Measurements from ENCODE around the gene SARS1. TPM values are rescaled to one million over a fixed set of nuclear protein-coding genes. Genes with fewer than 3 reads are reported as not detected.

Gene SARS1
- total and polyA plus RNA-seq, 2 experiments from 2014 or later = 158 to 180 TPM

DNA sequence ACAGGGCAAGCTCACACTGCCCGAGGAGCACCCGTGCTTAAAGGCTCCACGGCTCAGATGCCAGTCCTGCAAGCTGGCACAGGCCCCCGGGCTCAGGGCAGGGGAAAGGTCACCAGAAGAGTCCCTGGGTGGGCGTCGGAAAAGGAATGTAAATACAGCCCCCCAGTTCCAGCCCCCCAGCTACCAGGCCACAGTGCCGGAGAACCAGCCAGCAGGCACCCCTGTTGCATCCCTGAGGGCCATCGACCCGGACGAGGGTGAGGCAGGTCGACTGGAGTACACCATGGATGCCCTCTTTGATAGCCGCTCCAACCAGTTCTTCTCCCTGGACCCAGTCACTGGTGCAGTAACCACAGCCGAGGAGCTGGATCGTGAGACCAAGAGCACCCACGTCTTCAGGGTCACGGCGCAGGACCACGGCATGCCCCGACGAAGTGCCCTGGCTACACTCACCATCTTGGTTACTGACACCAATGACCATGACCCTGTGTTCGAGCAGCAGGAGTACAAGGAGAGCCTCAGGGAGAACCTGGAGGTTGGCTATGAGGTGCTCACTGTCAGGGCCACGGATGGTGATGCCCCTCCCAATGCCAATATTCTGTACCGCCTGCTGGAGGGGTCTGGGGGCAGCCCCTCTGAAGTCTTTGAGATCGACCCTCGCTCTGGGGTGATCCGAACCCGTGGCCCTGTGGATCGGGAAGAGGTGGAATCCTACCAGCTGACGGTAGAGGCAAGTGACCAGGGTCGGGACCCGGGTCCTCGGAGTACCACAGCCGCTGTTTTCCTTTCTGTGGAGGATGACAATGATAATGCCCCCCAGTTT is 36.9 kb downstream of the SARS1 start:
- H4K20me1 ChIP-seq (ENCODE audit: insufficient read depth, poor library complexity, severe bottlenecking) = no peaks in the 10 kb centered on the region
- WGBS (ENCODE audit: low lambda C conversion rate, missing lambda C conversion rate) = 95% methylated on average over 30 of the region's 33 CpGs
- H3K4me2 ChIP-seq = peak overlapping the region; percentile 92
- TF ChIP-seq EZH2phosphoT487 (IDR thresholded peaks at IDR 0.05; ENCODE audit: low read depth, severe bottlenecking, unreplicated experiment) = no peak
- TF ChIP-seq EZH2 (IDR thresholded peaks at IDR 0.05; ENCODE audit: borderline replicate concordance) = no peak
- TF ChIP-seq, protein P1, sequence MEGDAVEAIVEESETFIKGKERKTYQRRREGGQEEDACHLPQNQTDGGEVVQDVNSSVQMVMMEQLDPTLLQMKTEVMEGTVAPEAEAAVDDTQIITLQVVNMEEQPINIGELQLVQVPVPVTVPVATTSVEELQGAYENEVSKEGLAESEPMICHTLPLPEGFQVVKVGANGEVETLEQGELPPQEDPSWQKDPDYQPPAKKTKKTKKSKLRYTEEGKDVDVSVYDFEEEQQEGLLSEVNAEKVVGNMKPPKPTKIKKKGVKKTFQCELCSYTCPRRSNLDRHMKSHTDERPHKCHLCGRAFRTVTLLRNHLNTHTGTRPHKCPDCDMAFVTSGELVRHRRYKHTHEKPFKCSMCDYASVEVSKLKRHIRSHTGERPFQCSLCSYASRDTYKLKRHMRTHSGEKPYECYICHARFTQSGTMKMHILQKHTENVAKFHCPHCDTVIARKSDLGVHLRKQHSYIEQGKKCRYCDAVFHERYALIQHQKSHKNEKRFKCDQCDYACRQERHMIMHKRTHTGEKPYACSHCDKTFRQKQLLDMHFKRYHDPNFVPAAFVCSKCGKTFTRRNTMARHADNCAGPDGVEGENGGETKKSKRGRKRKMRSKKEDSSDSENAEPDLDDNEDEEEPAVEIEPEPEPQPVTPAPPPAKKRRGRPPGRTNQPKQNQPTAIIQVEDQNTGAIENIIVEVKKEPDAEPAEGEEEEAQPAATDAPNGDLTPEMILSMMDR (IDR thresholded peaks at IDR 0.05; ENCODE audit: poor library complexity) = no peak
- no peaks in the 10 kb centered on the region for H3K27me3 ChIP-seq
- no peaks in the 10 kb centered on the region for H3K9me3 ChIP-seq (ENCODE audit: low read depth)
- no peaks in the 10 kb centered on the region for H3K79me2 ChIP-seq
- H3K36me3 ChIP-seq (replicated peaks; ENCODE audit: insufficient read depth, low read depth) = no peaks in the 10 kb centered on the region
- H3K4me3 ChIP-seq = no peak overlapping the region
- no peak overlapping the region for H3K27ac ChIP-seq
- H3K4me1 ChIP-seq (ENCODE audit: insufficient read depth) = peaks cover 21% of the 10 kb centered on the region
- no peak for DNase-seq (ENCODE audit: low spot score)
- no peaks in the 10 kb centered on the region for H3K9me2 ChIP-seq (replicated peaks; ENCODE audit: insufficient read depth)
- no peak overlapping the region for H2AFZ ChIP-seq

DNA sequence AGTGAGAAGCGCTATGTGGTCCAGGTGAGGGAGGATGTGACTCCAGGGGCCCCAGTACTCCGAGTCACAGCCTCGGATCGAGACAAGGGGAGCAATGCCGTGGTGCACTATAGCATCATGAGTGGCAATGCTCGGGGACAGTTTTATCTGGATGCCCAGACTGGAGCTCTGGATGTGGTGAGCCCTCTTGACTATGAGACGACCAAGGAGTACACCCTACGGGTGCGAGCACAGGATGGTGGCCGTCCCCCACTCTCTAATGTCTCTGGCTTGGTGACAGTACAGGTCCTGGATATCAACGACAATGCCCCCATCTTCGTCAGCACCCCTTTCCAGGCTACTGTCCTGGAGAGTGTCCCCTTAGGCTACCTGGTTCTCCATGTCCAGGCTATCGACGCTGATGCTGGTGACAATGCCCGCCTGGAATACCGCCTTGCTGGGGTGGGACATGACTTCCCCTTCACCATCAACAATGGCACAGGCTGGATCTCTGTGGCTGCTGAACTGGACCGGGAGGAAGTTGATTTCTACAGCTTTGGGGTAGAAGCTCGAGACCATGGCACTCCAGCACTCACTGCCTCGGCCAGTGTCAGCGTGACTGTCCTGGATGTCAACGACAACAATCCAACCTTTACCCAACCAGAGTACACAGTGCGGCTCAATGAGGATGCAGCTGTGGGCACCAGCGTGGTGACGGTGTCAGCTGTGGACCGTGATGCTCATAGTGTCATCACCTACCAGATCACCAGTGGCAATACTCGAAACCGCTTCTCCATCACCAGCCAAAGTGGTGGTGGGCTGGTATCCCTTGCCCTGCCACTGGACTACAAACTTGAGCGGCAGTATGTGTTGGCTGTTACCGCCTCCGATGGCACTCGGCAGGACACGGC is 37.8 kb downstream of the SARS1 start:
- WGBS (ENCODE audit: low lambda C conversion rate, missing lambda C conversion rate) = 96% methylated on average over 32 of the region's 32 CpGs

DNA sequence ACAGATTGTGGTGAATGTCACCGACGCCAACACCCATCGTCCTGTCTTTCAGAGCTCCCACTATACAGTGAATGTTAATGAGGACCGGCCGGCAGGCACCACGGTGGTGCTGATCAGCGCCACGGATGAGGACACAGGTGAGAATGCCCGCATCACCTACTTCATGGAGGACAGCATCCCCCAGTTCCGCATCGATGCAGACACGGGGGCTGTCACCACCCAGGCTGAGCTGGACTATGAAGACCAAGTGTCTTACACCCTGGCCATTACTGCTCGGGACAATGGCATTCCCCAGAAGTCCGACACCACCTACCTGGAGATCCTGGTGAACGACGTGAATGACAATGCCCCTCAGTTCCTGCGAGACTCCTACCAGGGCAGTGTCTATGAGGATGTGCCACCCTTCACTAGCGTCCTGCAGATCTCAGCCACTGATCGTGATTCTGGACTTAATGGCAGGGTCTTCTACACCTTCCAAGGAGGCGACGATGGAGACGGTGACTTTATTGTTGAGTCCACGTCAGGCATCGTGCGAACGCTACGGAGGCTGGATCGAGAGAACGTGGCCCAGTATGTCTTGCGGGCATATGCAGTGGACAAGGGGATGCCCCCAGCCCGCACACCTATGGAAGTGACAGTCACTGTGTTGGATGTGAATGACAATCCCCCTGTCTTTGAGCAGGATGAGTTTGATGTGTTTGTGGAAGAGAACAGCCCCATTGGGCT is 38.6 kb downstream of the SARS1 start:
- Histone ChIP-seq H3K4me3 (no peak overlapping the region), H3K36me3 (replicated peaks; ENCODE audit: insufficient read depth, low read depth) (no peaks in the 10 kb centered on the region), H3K79me2 (no peaks in the 10 kb centered on the region), H4K20me1 (ENCODE audit: insufficient read depth, poor library complexity, severe bottlenecking) (no peaks in the 10 kb centered on the region), H3K27ac (no peak overlapping the region), H3K9me2 (replicated peaks; ENCODE audit: insufficient read depth) (no peaks in the 10 kb centered on the region), H3K27me3 (no peaks in the 10 kb centered on the region), H3K4me1 (ENCODE audit: insufficient read depth) (peaks cover 21% of the 10 kb centered on the region), H3K4me2 (no peak overlapping the region), H2AFZ (no peak overlapping the region), H3K9me3 (ENCODE audit: low read depth) (no peaks in the 10 kb centered on the region)
- WGBS (ENCODE audit: low lambda C conversion rate, missing lambda C conversion rate) = 96% methylated on average over 31 of the region's 31 CpGs
- TF ChIP-seq EZH2phosphoT487 (IDR thresholded peaks at IDR 0.05; ENCODE audit: low read depth, severe bottlenecking, unreplicated experiment) (no peak), EZH2 (IDR thresholded peaks at IDR 0.05; ENCODE audit: borderline replicate concordance) (no peak)
- TF ChIP-seq, protein P1 (IDR thresholded peaks at IDR 0.05; ENCODE audit: poor library complexity) = no peak
- no peak for DNase-seq (ENCODE audit: low spot score)

More for the DNA sequence above, 37.8 kb downstream of the SARS1 start:
- Histone ChIP-seq H3K36me3 (replicated peaks; ENCODE audit: insufficient read depth, low read depth) (no peaks in the 10 kb centered on the region), H3K27ac (no peak overlapping the region), H2AFZ (no peak overlapping the region), H3K4me2 (no peak overlapping the region), H3K4me3 (no peak overlapping the region), H4K20me1 (ENCODE audit: insufficient read depth, poor library complexity, severe bottlenecking) (no peaks in the 10 kb centered on the region), H3K9me2 (replicated peaks; ENCODE audit: insufficient read depth) (no peaks in the 10 kb centered on the region), H3K9me3 (ENCODE audit: low read depth) (no peaks in the 10 kb centered on the region), H3K27me3 (no peaks in the 10 kb centered on the region), H3K79me2 (no peaks in the 10 kb centered on the region), H3K4me1 (ENCODE audit: insufficient read depth) (peaks cover 21% of the 10 kb centered on the region)
- TF ChIP-seq EZH2phosphoT487 (IDR thresholded peaks at IDR 0.05; ENCODE audit: low read depth, severe bottlenecking, unreplicated experiment) (no peak), EZH2 (IDR thresholded peaks at IDR 0.05; ENCODE audit: borderline replicate concordance) (no peak)
- TF ChIP-seq, protein P1 (IDR thresholded peaks at IDR 0.05; ENCODE audit: poor library complexity) = no peak
- DNase-seq (ENCODE audit: low spot score) = no peak

Data from hepatocyte (in vitro differentiated cells).